ENCODE results near the gene MSANTD1.

DNA sequence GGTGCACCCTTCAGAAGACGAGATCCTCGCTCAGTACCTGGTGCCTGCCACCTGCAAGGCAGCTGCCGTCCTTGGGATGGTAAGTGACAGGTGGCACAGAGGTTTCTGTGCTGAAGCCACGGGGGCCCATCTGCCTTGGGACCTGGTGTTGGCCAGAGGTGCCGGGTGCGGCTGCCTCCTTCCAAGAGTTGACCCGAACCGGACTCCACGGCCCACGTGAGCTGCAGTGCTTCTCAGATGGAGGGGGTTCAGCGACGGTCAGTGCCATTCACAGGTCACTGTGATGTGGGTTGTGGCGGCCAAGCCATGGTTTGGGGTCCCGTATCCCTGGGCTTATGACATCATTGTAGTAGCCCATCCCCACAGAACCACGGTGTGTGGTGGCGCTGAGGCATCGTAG, 19.0 kb upstream of the MSANTD1 start:
- TF ChIP-seq, protein P1, sequence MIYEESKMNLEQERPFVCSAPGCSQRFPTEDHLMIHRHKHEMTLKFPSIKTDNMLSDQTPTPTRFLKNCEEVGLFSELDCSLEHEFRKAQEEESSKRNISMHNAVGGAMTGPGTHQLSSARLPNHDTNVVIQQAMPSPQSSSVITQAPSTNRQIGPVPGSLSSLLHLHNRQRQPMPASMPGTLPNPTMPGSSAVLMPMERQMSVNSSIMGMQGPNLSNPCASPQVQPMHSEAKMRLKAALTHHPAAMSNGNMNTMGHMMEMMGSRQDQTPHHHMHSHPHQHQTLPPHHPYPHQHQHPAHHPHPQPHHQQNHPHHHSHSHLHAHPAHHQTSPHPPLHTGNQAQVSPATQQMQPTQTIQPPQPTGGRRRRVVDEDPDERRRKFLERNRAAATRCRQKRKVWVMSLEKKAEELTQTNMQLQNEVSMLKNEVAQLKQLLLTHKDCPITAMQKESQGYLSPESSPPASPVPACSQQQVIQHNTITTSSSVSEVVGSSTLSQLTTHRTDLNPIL (CRISPR knock-in tag; IDR thresholded peaks at IDR 0.05; ENCODE audit: low read depth) = no peak
- TF ChIP-seq ISL1 (CRISPR knock-in tag; IDR thresholded peaks at IDR 0.05) (no peak), CSDC2 (CRISPR knock-in tag; IDR thresholded peaks at IDR 0.05) (no peak), RARB (CRISPR knock-in tag; IDR thresholded peaks at IDR 0.05) (no peak), PATZ1 (CRISPR knock-in tag; IDR thresholded peaks at IDR 0.05; ENCODE audit: borderline replicate concordance) (no peak), ZNF565 (CRISPR knock-in tag; conservative IDR thresholded peaks at IDR 0.05; ENCODE audit: low read depth) (no peak), ZNF8 (CRISPR knock-in tag; IDR thresholded peaks at IDR 0.05) (no peak), ARNTL (CRISPR knock-in tag; IDR thresholded peaks at IDR 0.05; ENCODE audit: borderline replicate concordance, low read depth) (no peak)
- TF ChIP-seq, protein P2, sequence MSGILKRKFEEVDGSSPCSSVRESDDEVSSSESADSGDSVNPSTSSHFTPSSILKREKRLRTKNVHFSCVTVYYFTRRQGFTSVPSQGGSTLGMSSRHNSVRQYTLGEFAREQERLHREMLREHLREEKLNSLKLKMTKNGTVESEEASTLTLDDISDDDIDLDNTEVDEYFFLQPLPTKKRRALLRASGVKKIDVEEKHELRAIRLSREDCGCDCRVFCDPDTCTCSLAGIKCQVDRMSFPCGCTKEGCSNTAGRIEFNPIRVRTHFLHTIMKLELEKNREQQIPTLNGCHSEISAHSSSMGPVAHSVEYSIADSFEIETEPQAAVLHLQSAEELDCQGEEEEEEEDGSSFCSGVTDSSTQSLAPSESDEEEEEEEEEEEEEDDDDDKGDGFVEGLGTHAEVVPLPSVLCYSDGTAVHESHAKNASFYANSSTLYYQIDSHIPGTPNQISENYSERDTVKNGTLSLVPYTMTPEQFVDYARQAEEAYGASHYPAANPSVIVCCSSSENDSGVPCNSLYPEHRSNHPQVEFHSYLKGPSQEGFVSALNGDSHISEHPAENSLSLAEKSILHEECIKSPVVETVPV (CRISPR knock-in tag; IDR thresholded peaks at IDR 0.05) = no peak

Measured in SK-N-SH treated with all-trans-retinoic acid at 6 μM for 48 hours (cell line).